SH-SY5Y (cell line): ENCODE results near the gene C19orf33.

ENCODE experiments used
- GATA2 ChIP-seq: IDR thresholded peaks from 2 replicates; pipeline ENCODE4 v1.6.1; 2011; ENCODE audit warnings: mild to moderate bottlenecking, low read depth, low read length
- GATA3 ChIP-seq: IDR thresholded peaks from 2 replicates; pipeline ENCODE4 v1.6.1; 2011; ENCODE audit warnings: low read depth, mild to moderate bottlenecking, low read length, moderate library complexity

DNA sequence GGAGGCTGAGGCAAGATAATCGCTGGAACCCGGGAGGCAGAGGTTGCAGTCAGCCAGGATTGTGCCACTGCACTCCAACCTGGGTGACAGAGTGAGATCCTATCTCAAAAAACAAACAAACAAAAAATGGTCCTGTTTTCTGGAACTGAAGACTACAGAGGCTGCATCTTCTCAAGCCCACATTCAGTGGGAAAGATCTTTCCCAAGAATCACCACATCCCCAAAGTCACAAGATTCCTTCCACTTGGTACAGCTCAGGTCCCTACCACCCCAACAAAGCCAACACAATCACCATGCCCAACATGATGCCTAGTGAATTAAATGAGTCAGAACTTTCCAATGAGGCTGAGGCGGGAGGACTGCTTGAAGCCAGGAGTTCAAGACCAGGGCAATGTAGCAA is 46.8 kb downstream of the C19orf33 start:
- TF ChIP-seq GATA2 (no peak), GATA3 (no peak)
